Left cardiac atrium (tissue), 4 donors: ENCODE data around the gene TFCP2. TPM values are rescaled to one million over a fixed set of nuclear protein-coding genes. Genes with fewer than 3 reads are reported as not detected.
A peak's percentile ranks its signal among the peaks of the same experiment; 100 is the strongest.

ENCODE experiments used
- ATAC-seq, 2 donors: fragments of 200-7000 bp; cut with Tn5 transposase; one replicate each; pipeline ENCODE4 v1.9.1; 2020; ENCODE audit warnings: mild to moderate bottlenecking in 2 of 2, moderate library complexity in 2 of 2
- DNase-seq: peaks from one replicate; pipeline ENCODE4 v3.0.0-alpha.2; 2020
- intact Hi-C, 2 donors: fragments of 100-400 bp; cut with DNase I; formaldehyde crosslinking; loops; one replicate each; pipeline versions ENCODE4 v1.14.1 to v1.15.1; 2022 to 2023
- total RNA-seq, 2 donors: library from RNA; stranded (reverse); fragmentation: NEBNext Ultra II Directional; extraction: Animal tissue kit (Norgen Biotek cat#: 25700); gene quantifications; one replicate each; pipeline ENCODE4 v1.2.1, GENCODE V29; 2021
- donor health status: DM: no; HTN: yes; CAD: no.
- donor health status: DM: no; HTN: yes; CAD: no; lungs with severe emphysema.
- donor health status: DM: yes; HTN: yes; CAD: no.
- donor health status: Dilated cardiomyopathy.

The TFCP2 gene
- total RNA-seq, 2 donors from 2014 or later, result 18.1 to 20.5 TPM

DNA sequence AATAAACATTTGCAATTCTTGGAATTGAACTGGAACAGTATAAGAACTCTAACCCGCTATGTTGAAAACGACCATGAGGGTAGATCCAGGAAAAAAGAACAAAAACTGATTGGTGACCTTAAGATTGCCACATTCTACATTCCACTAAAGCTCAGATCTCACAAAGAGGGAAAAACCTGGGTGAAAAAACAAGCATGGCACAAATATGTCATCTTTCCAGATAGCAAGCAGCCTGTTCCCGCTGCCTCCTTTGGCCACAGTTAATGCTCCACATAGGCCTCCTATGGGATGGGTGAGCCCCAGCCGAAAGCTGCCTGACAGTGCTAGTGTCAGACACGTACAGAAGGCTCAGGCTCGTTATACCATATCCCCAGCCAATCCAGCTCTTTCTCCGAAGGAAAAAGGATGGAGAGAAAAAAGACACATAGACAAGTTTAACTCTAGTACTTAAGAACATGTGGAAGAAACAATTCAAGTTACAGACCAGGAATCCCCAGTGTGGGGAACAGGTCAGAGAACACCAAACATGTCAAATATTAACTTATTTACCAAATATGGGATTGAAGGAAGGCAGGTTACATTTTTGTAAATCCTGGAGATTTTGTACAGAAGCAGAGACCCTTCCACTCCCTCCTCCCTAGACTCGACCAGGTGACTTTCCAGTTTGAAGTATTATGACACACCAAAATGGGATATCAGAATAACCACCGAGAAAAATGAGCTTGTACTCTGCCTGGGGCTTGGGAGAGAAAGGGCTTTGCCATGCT, 110.1 kb downstream of the TFCP2 start:
- intact Hi-C loops, result no loop called here
- ATAC-seq, result no peak

GRCh38 chr12:51059086-51059485, 113.8 kb downstream of the TFCP2 start:
- DNase-seq, result no peak
- no peak for ATAC-seq
- intact Hi-C loops, result no loop called here

More for the DNA sequence above, 110.1 kb downstream of the TFCP2 start:
- no peak for DNase-seq

DNA sequence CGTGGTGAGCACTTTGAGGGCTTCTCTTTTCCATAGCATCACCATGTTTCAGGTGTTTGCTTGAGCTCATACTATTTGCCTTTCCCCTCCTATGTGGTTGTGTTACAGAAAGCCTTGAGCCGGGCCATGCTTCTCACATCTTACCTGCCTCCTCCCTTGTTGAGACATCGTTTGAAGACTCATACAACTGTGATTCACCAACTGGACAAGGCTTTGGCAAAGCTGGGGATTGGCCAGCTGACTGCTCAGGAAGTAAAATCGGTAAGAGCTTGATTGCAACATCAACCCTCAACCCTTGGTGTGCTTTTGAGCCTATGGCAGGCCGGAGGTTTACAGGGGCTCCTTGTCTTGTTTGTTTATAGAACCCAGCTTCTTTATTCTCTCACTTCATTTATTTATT, 116.7 kb downstream of the TFCP2 start:
- ATAC-seq (no peak), DNase-seq (peak; percentile 35)
- intact Hi-C loops, result no loop called here

DNA sequence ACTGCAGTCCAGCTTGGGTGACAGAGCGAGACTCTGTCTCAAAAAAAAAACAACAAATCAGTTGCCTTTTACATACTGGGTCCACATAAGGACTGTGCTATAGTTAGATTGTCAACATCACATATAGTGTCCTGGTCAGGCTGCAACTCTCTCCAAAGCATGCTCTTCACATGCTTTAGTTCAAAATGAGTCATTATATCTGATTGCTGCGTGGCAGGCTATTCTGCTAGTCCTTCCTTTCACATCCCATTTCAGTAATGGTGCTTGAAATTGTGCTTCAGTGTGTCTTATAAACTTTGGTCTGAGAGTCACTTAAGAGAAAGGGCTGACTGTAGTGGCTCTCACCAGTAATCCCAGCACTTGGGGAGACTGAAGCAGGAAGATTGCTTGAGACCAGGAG, 117.9 kb downstream of the TFCP2 start:
- DNase-seq (no peak), ATAC-seq (no peak)
- intact Hi-C loops, result no loop called here

DNA sequence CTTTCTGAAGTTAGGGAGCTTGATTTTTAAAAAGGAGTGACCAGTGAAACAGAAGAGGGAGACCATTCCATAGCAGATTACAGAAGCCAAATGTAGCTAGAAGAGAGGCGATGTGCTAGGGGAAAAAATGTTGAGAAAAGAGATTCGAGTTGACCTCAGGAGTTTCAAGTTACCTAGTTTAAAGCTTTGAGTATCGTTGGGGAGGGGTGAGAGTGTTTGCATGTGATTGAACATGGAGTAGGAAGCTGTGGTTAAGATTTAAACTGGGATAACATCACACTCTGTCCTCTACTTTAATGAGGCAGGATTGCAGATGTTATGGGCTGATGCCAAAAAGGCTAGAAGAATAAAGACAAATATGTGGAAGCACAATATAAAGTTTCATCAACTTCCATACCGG, 121.1 kb downstream of the TFCP2 start:
- ATAC-seq (no peak), DNase-seq (no peak)
- intact Hi-C loops, result no loop called here

GRCh38 chr12:51049525-51049924, 123.4 kb downstream of the TFCP2 start:
- ATAC-seq, result no peak
- no peak for DNase-seq
- intact Hi-C loops, result no loop called here

DNA sequence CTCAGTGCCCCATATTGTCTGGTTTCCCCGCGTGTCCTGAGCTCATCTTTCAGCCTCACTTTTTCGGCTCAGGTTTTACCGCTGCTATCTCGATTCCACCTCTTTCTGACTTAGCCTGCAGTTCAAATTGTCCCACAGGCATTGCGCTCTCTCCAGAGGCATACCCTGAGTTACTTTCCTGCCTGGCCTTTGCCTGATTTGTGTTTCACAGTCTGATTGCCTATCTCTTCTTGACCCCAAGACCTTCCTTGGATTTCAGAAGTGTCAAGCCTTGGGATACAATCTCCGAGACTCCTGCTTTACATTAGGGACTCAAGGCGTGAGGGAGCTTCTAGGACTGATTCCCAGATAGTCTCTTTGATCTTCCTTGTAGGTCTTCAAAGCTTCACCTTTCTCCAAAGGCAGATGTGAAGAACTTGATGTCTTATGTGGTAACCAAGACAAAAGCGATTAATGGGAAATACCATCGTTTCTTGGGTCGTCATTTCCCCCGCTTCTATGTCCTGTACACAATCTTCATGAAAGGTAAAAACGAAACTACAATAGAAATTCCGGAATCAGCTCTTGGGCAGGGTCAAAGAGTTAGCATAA, 124.2 kb downstream of the TFCP2 start:
- DNase-seq, result no peak
- ATAC-seq, result no peak
- intact Hi-C loops, result no loop called here

- intact Hi-C loops, result no loop called here
- ATAC-seq, result peak; percentile 99 to 100
- DNase-seq, result peak; percentile 95
Measured at GRCh38 chr12:51047655-51048540, 125.0 kb downstream of the TFCP2 start, which contains the start of gene LETMD1. Gene LETMD1, plus strand, starts transcription at chr12:51048327. Its CDS starts 30 bp downstream, at chr12:51048357.

Other genes starting within 250 kb of the TFCP2 start
- not detected for gene HIGD1C, start 220.6 kb downstream of the TFCP2 start, total RNA-seq
- gene SLC11A2, start 146.8 kb downstream of the TFCP2 start, total RNA-seq, result 10 to 100 TPM; 47.7 to 56.9 TPM
- gene LETMD1, start 124.8 kb downstream of the TFCP2 start, total RNA-seq, result 10 to 100 TPM; 23.7 to 26.7 TPM
- 10 to 100 TPM; 18.9 to 22.6 TPM for gene CSRNP2, start 89.5 kb downstream of the TFCP2 start, total RNA-seq
- 1 to 10 TPM; 5.8 to 8.3 TPM for gene POU6F1, start 44.9 kb upstream of the TFCP2 start, total RNA-seq
- 100 to 1,000 TPM; 127 to 157 TPM for gene DAZAP2, start 65.7 kb upstream of the TFCP2 start, total RNA-seq
- gene SMAGP, start 97.3 kb upstream of the TFCP2 start, total RNA-seq, result 1 to 10 TPM; 5.0 to 6.0 TPM
- 1 to 10 TPM; 3.2 to 4.0 TPM for gene BIN2, start 151.0 kb upstream of the TFCP2 start, total RNA-seq
- gene CELA1, start 173.5 kb upstream of the TFCP2 start, total RNA-seq, result not detected
- gene GALNT6, start 218.3 kb upstream of the TFCP2 start, total RNA-seq, result 1 to 10 TPM; 3.6 to 4.4 TPM